DND-41 (cell line): ENCODE data around the gene SMIM14.

Experiments used
- ATAC-seq: fragments of 200-7000 bp; cut with Tn5 transposase; 3 replicates; pipeline ENCODE4 v1.9.1; 2021; ENCODE audit warnings: low read depth; ENCODE audit not compliant: insufficient read depth
- DNase-seq: peaks from one replicate; pipeline ENCODE4 v3.0.0-alpha.2; 2020
- H2AFZ ChIP-seq: 2 replicates; pipeline ENCODE4 v1.6.0; 2012; ENCODE audit warnings: low read depth, low read length
- H3K27ac ChIP-seq: 2 replicates; pipeline ENCODE4 v1.5.1; 2012; ENCODE audit warnings: low read length, inconsistent platforms
- H3K27me3 ChIP-seq: fragments of 200-600 bp; sonication (generic); 2 replicates; pipeline ENCODE4 v1.6.0; 2012; ENCODE audit warnings: low read length, mild to moderate bottlenecking, inconsistent platforms; ENCODE audit not compliant: insufficient read depth, poor library complexity
- H3K36me3 ChIP-seq: 2 replicates; pipeline ENCODE4 v1.5.1; 2012; ENCODE audit warnings: low read length, inconsistent platforms; ENCODE audit not compliant: insufficient read depth
- H3K4me1 ChIP-seq: 2 replicates; pipeline ENCODE4 v1.5.1; 2012; ENCODE audit warnings: mild to moderate bottlenecking, low read length; ENCODE audit not compliant: insufficient read depth
- H3K4me2 ChIP-seq: 2 replicates; pipeline ENCODE4 v1.6.0; 2012; ENCODE audit warnings: mild to moderate bottlenecking, moderate library complexity, low read length, inconsistent platforms; ENCODE audit not compliant: insufficient read depth
- H3K4me3 ChIP-seq, 2 experiments: fragments of 200-600 bp in 1 of 2; shearing (Covaris generic) in 1 of 2; 2 replicates each; pipeline ENCODE4 v1.5.1; 2012 to 2016; ENCODE audit warnings: inconsistent platforms in 2 of 2, low read length in 2 of 2, mild to moderate bottlenecking in 2 of 2, low read depth in 1 of 2, moderate library complexity in 1 of 2
- H3K79me2 ChIP-seq: 2 replicates; pipeline ENCODE4 v1.6.0; 2012; ENCODE audit warnings: low read length, inconsistent platforms; ENCODE audit not compliant: insufficient read depth
- H3K9ac ChIP-seq: 2 replicates; pipeline ENCODE4 v1.6.0; 2012; ENCODE audit warnings: low read depth, mild to moderate bottlenecking, inconsistent platforms, low read length, moderate library complexity
- H3K9me3 ChIP-seq: 2 replicates; pipeline ENCODE4 v1.5.1; 2012; ENCODE audit warnings: low read length, moderate library complexity, mild to moderate bottlenecking, inconsistent platforms; ENCODE audit not compliant: insufficient read depth, severe bottlenecking
- H4K20me1 ChIP-seq: 2 replicates; pipeline ENCODE4 v1.6.0; 2012; ENCODE audit warnings: low read length; ENCODE audit not compliant: insufficient read depth
- CTCF ChIP-seq: IDR thresholded peaks from 2 replicates; pipeline ENCODE4 v1.5.1; 2012; ENCODE audit warnings: borderline replicate concordance, low read length, moderate library complexity, mild to moderate bottlenecking; ENCODE audit not compliant: poor library complexity, severe bottlenecking; ENCODE audit errors: extremely low read depth
- EZH2 ChIP-seq: IDR thresholded peaks from 3 replicates; pipeline ENCODE4 v1.6.1; 2012; ENCODE audit warnings: borderline replicate concordance, low read depth, mild to moderate bottlenecking, moderate library complexity, low read length, inconsistent platforms; ENCODE audit not compliant: severe bottlenecking

SMIM14 gene

GRCh38 chr4:39627413-39627812 is 11.3 kb downstream of the SMIM14 start:
- no peak overlapping the region for H2AFZ ChIP-seq
- no peak overlapping the region for H3K9ac ChIP-seq
- DNase-seq = no peak
- H3K4me2 ChIP-seq = no peak overlapping the region
- H3K27ac ChIP-seq = no peak overlapping the region
- no peaks in the 10 kb centered on the region for H3K4me1 ChIP-seq
- no peaks in the 10 kb centered on the region for H3K36me3 ChIP-seq
- H3K79me2 ChIP-seq = no peaks in the 10 kb centered on the region
- no peaks in the 10 kb centered on the region for H3K27me3 ChIP-seq
- no peaks in the 10 kb centered on the region for H4K20me1 ChIP-seq
- no peak for ATAC-seq
- H3K4me3 ChIP-seq = no peak overlapping the region
- H3K9me3 ChIP-seq = no peaks in the 10 kb centered on the region
- TF ChIP-seq EZH2 (no peak), CTCF (no peak)

DNA sequence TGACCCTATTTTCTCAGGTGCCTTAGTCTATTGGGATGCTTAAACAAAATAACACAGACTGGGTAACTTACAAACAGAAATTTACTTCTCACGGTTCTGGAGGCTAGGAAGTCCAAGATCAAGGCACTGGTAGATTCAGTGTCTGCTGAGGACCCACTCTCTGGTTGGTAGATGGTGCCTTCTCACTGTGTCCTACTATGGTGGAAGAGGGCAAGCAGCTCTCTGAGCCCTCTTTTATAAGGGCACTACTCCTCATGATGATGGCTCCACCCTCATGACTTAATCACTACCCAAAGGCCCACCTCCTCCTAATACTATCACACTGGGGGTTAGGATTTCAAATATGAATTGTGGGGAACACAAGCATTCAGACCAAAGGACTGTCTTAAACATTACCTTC is 11.8 kb downstream of the SMIM14 start:
- no peak overlapping the region for H3K9ac ChIP-seq
- no peak overlapping the region for H3K4me2 ChIP-seq
- H3K27ac ChIP-seq = no peak overlapping the region
- TF ChIP-seq EZH2 (no peak), CTCF (no peak)
- H3K9me3 ChIP-seq = no peaks in the 10 kb centered on the region
- H3K36me3 ChIP-seq = no peaks in the 10 kb centered on the region
- no peak overlapping the region for H3K4me3 ChIP-seq
- no peaks in the 10 kb centered on the region for H3K79me2 ChIP-seq
- DNase-seq = no peak
- no peak for ATAC-seq
- H3K27me3 ChIP-seq = no peaks in the 10 kb centered on the region
- no peaks in the 10 kb centered on the region for H3K4me1 ChIP-seq
- no peaks in the 10 kb centered on the region for H4K20me1 ChIP-seq
- no peak overlapping the region for H2AFZ ChIP-seq

GRCh38 chr4:39626261-39626660 is 12.4 kb downstream of the SMIM14 start:
- Histone ChIP-seq H3K27ac (no peak overlapping the region), H3K9me3 (no peaks in the 10 kb centered on the region), H3K79me2 (no peaks in the 10 kb centered on the region), H3K4me1 (no peaks in the 10 kb centered on the region), H3K9ac (no peak overlapping the region), H3K27me3 (no peaks in the 10 kb centered on the region), H4K20me1 (no peaks in the 10 kb centered on the region), H3K4me2 (no peak overlapping the region), H2AFZ (no peak overlapping the region), H3K36me3 (no peaks in the 10 kb centered on the region), H3K4me3 (no peak overlapping the region)
- no peak for DNase-seq
- ATAC-seq = no peak
- TF ChIP-seq CTCF = no peak
- no peak for TF ChIP-seq EZH2

DNA sequence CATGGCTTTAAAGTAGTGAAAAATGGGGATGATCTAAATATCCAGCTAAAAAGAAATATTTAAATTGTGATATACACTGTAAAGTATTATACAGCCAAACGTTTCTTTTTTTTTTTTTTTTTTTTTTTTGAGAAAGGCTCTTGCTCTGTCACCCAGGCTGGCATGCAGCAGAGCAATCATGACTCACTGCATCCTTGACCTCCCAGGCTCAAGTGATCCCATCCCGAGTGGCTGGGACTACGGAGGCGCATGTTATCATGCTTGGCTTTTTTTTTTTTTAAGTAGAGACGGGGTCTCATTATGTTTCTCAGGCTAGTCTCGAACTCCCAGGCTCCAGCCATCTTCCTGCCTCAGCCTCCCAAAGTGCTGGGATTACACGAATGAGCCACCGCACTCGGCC is 17.1 kb downstream of the SMIM14 start:
- TF ChIP-seq CTCF = no peak
- Histone ChIP-seq H3K36me3 (no peaks in the 10 kb centered on the region), H3K4me3 (no peak overlapping the region), H3K9ac (no peak overlapping the region), H3K27me3 (no peaks in the 10 kb centered on the region), H4K20me1 (no peaks in the 10 kb centered on the region), H2AFZ (no peak overlapping the region), H3K9me3 (no peaks in the 10 kb centered on the region), H3K79me2 (no peaks in the 10 kb centered on the region), H3K4me1 (no peaks in the 10 kb centered on the region), H3K4me2 (no peak overlapping the region), H3K27ac (no peak overlapping the region)
- DNase-seq (no peak), ATAC-seq (no peak)
